IPS-15b (cell line): ENCODE measurements around the gene UBL7.

ENCODE experiments used
- H3K27me3 ChIP-seq: one replicate; pipeline ENCODE4 v1.6.1; 2013; ENCODE audit warnings: low read length; ENCODE audit not compliant: control insufficient read depth, insufficient read depth
- H3K36me3 ChIP-seq: one replicate; pipeline ENCODE4 v1.6.1; 2013; ENCODE audit warnings: low read length; ENCODE audit not compliant: control insufficient read depth, insufficient read depth
- H3K4me1 ChIP-seq: one replicate; pipeline ENCODE4 v1.6.1; 2013; ENCODE audit warnings: mild to moderate bottlenecking, low read length; ENCODE audit not compliant: control insufficient read depth, insufficient read depth
- H3K4me3 ChIP-seq: one replicate; pipeline ENCODE4 v1.5.1; 2013; ENCODE audit warnings: low read depth, low read length
- H3K9ac ChIP-seq: one replicate; pipeline ENCODE4 v1.6.1; 2013; ENCODE audit warnings: low read depth, mild to moderate bottlenecking, low read length
- H3K9me3 ChIP-seq: one replicate; pipeline ENCODE4 v1.6.1; 2013; ENCODE audit warnings: mild to moderate bottlenecking, low read length; ENCODE audit not compliant: control insufficient read depth, insufficient read depth

Gene UBL7

GRCh38 chr15:74408815-74409214 lies 52.1 kb downstream of the UBL7 start:
- Histone ChIP-seq H3K36me3 (peaks cover 9% of the 10 kb centered on the region), H3K9ac (no peak overlapping the region)

GRCh38 chr15:74408385-74408784 lies 52.6 kb downstream of the UBL7 start:
- no peak overlapping the region for H3K9ac ChIP-seq
- H3K4me3 ChIP-seq: no peak overlapping the region
- no peaks in the 10 kb centered on the region for H3K27me3 ChIP-seq
- no peaks in the 10 kb centered on the region for H3K9me3 ChIP-seq
- peaks cover 7% of the 10 kb centered on the region for H3K36me3 ChIP-seq
- no peaks in the 10 kb centered on the region for H3K4me1 ChIP-seq

More at GRCh38 chr15:74408815-74409214, 52.1 kb downstream of the UBL7 start:
- H3K9me3 ChIP-seq: no peaks in the 10 kb centered on the region
- H3K4me3 ChIP-seq: no peak overlapping the region
- H3K27me3 ChIP-seq: no peaks in the 10 kb centered on the region
- H3K4me1 ChIP-seq: no peaks in the 10 kb centered on the region

- Histone ChIP-seq H3K9ac (no peak overlapping the region), H3K4me3 (no peak overlapping the region), H3K36me3 (peaks cover 7% of the 10 kb centered on the region), H3K4me1 (no peaks in the 10 kb centered on the region), H3K27me3 (no peaks in the 10 kb centered on the region), H3K9me3 (no peaks in the 10 kb centered on the region)
Measured at GRCh38 chr15:74406992-74407705, 53.8 kb downstream of the UBL7 start.

GRCh38 chr15:74406517-74406916 lies 54.4 kb downstream of the UBL7 start:
- Histone ChIP-seq H3K9me3 (no peaks in the 10 kb centered on the region), H3K9ac (no peak overlapping the region), H3K4me3 (no peak overlapping the region), H3K4me1 (no peaks in the 10 kb centered on the region), H3K27me3 (no peaks in the 10 kb centered on the region), H3K36me3 (peaks cover 7% of the 10 kb centered on the region)

GRCh38 chr15:74405823-74406222 lies 55.1 kb downstream of the UBL7 start:
- no peaks in the 10 kb centered on the region for H3K9me3 ChIP-seq
- no peak overlapping the region for H3K9ac ChIP-seq
- H3K4me1 ChIP-seq: peaks cover 3% of the 10 kb centered on the region

GRCh38 chr15:74403991-74404563 lies 56.9 kb downstream of the UBL7 start:
- peaks cover 3% of the 10 kb centered on the region for H3K4me1 ChIP-seq
- H3K36me3 ChIP-seq: no peaks in the 10 kb centered on the region
- H3K9ac ChIP-seq: no peak overlapping the region
- H3K4me3 ChIP-seq: no peak overlapping the region
- no peaks in the 10 kb centered on the region for H3K9me3 ChIP-seq
- H3K27me3 ChIP-seq: no peaks in the 10 kb centered on the region

More at GRCh38 chr15:74405823-74406222, 55.1 kb downstream of the UBL7 start:
- peaks cover 7% of the 10 kb centered on the region for H3K36me3 ChIP-seq
- H3K27me3 ChIP-seq: no peaks in the 10 kb centered on the region
- H3K4me3 ChIP-seq: no peak overlapping the region

- H3K4me3 ChIP-seq: no peak overlapping the region
- no peaks in the 10 kb centered on the region for H3K36me3 ChIP-seq
- H3K9ac ChIP-seq: no peak overlapping the region
- no peaks in the 10 kb centered on the region for H3K9me3 ChIP-seq
- H3K4me1 ChIP-seq: peaks cover 3% of the 10 kb centered on the region
- no peaks in the 10 kb centered on the region for H3K27me3 ChIP-seq
Measured at GRCh38 chr15:74403588-74403919, 57.4 kb downstream of the UBL7 start.

- Histone ChIP-seq H3K4me3 (no peak overlapping the region), H3K36me3 (no peaks in the 10 kb centered on the region), H3K27me3 (no peaks in the 10 kb centered on the region), H3K9me3 (no peaks in the 10 kb centered on the region), H3K9ac (no peak overlapping the region), H3K4me1 (peaks cover 3% of the 10 kb centered on the region)
Measured at GRCh38 chr15:74402873-74403587, 57.9 kb downstream of the UBL7 start.

GRCh38 chr15:74402337-74402841 lies 58.6 kb downstream of the UBL7 start:
- H3K4me1 ChIP-seq: peaks cover 3% of the 10 kb centered on the region
- no peaks in the 10 kb centered on the region for H3K36me3 ChIP-seq
- H3K4me3 ChIP-seq: no peak overlapping the region

GRCh38 chr15:74400915-74401757 lies 59.8 kb downstream of the UBL7 start:
- Histone ChIP-seq H3K27me3 (no peaks in the 10 kb centered on the region), H3K4me3 (no peak overlapping the region), H3K4me1 (peaks cover 5% of the 10 kb centered on the region), H3K9ac (no peak overlapping the region), H3K9me3 (no peaks in the 10 kb centered on the region), H3K36me3 (no peaks in the 10 kb centered on the region)

More at GRCh38 chr15:74402337-74402841, 58.6 kb downstream of the UBL7 start:
- no peak overlapping the region for H3K9ac ChIP-seq
- H3K27me3 ChIP-seq: no peaks in the 10 kb centered on the region
- no peaks in the 10 kb centered on the region for H3K9me3 ChIP-seq

- H3K9ac ChIP-seq: no peak overlapping the region
Measured at GRCh38 chr15:74400313-74400860, 60.6 kb downstream of the UBL7 start.

More at GRCh38 chr15:74400313-74400860, 60.6 kb downstream of the UBL7 start:
- Histone ChIP-seq H3K4me3 (no peak overlapping the region), H3K9me3 (no peaks in the 10 kb centered on the region), H3K4me1 (peaks cover 5% of the 10 kb centered on the region), H3K27me3 (no peaks in the 10 kb centered on the region), H3K36me3 (no peaks in the 10 kb centered on the region)
